Adrenal gland (tissue), 12 donors: Measurements from ENCODE around the gene SIGLECL1. TPM values are rescaled to one million over a fixed set of nuclear protein-coding genes. Genes with fewer than 3 reads are reported as not detected.

Experiments used
- DNase-seq, 7 donors: peaks; one replicate each; pipeline ENCODE4 v3.0.0-alpha.2; 2019 to 2020
- H3K27ac ChIP-seq, 5 donors: fragments of 200-600 bp; sonication (generic) in 4 of 5; 1 replicate in 3 of 5; 2 replicates in 2 of 5; pipeline versions ENCODE4 v1.5.1 to v1.8.0; 2016 to 2020; ENCODE audit warnings: mild to moderate bottlenecking in 1 of 5
- H3K27me3 ChIP-seq: fragments of 200-600 bp; 2 replicates; pipeline ENCODE4 v1.8.0; 2021
- H3K36me3 ChIP-seq, 2 donors: fragments of 200-600 bp; replicated peaks in 1 of 2; 1 replicate in 1 of 2; 2 replicates in 1 of 2; pipeline versions ENCODE4 v1.5.1 to v1.8.0; 2018 to 2022
- H3K4me1 ChIP-seq, 2 donors: fragments of 200-600 bp; replicated peaks in 1 of 2; 1 replicate in 1 of 2; 2 replicates in 1 of 2; pipeline versions ENCODE4 v1.5.1 to v1.8.0; 2018 to 2021
- H3K4me3 ChIP-seq, 4 donors: fragments of 200-600 bp; sonication (generic) in 3 of 4; one replicate each; pipeline ENCODE4 v1.5.1; 2016 to 2018
- H3K9me3 ChIP-seq, 3 donors: fragments of 200-600 bp; sonication (generic) in 1 of 3; replicated peaks in 1 of 3; 1 replicate in 2 of 3; 2 replicates in 1 of 3; pipeline versions ENCODE4 v1.5.1 to v1.8.0; 2016 to 2021
- CTCF ChIP-seq, 6 experiments: fragments of 450-650 bp in 4 of 6; fragments of 200-600 bp in 2 of 6; sonication (generic) in 1 of 6; IDR thresholded peaks; 1 replicate in 5 of 6; 2 replicates in 1 of 6; pipeline versions ENCODE4 v1.5.1 to v1.8.0; 2016 to 2021; ENCODE audit warnings: antibody characterized with exemption in 6 of 6, mild to moderate bottlenecking in 2 of 6, moderate library complexity in 1 of 6
- POLR2A ChIP-seq, 2 donors: fragments of 450-650 bp; IDR thresholded peaks; one replicate each; pipeline ENCODE4 v1.6.1; 2017; ENCODE audit warnings: antibody characterized with exemption in 2 of 2, mild to moderate bottlenecking in 2 of 2, moderate library complexity in 1 of 2
- WGBS, 4 donors: extraction: QIAGEN DNeasy Blood & Tissue Kit in 2 of 4; methylation state at CpG; one replicate each; pipeline versions ENCODE4 v1.1.5 to v1.1.7; 2013 to 2017; 5-methylcytosine and 5-hydroxymethylcytosine counted together
- intact Hi-C, 2 donors: fragments of 100-400 bp; cut with DNase I; formaldehyde crosslinking; loops; one replicate each; pipeline versions ENCODE4 v1.14.1 to v1.15.0; 2022 to 2023
- polyA plus RNA-seq, 3 donors: library from polyadenylated mRNA; stranded (reverse); fragments of 200-250 nt in 2 of 3; fragments of 350-450 nt in 1 of 3; fragmentation: Illumina TruSeq in 1 of 3; extraction: RNeasy Lipid Tissue Mini Kit (QIAGEN cat#74804) in 1 of 3; gene quantifications; one replicate each; pipeline ENCODE4 v1.2.3, GENCODE V29; 2013 to 2014
- total RNA-seq, 9 donors: library from RNA; depleted of rRNA in 4 of 9; stranded (reverse); fragments of >200 nt in 4 of 9; fragments of 120-200 nt in 1 of 9; fragmentation: NEBNext Ultra II Directional in 1 of 9; extraction: Animal tissue kit (Norgen Biotek cat#: 25700) in 1 of 9; gene quantifications; one replicate each; pipeline versions ENCODE4 v1.1.0 to v1.2.4, GENCODE V29; 2013 to 2023
- donor health status: healthy with polysubstance abuse.
- donor health status: Bipolar disorder and iron deficiency.
- donor health status: DM: yes; HTN: yes; CAD: no.
- donor health status: DM: no; HTN: no; CAD: no.
- donor health status: DM: no; HTN: no; CAD: no.
- donor health status: DM: yes; HTN: yes; CAD: no.

The SIGLECL1 gene
- total and polyA plus RNA-seq, 12 donors = 1.0 TPM; not detected in 11

DNA sequence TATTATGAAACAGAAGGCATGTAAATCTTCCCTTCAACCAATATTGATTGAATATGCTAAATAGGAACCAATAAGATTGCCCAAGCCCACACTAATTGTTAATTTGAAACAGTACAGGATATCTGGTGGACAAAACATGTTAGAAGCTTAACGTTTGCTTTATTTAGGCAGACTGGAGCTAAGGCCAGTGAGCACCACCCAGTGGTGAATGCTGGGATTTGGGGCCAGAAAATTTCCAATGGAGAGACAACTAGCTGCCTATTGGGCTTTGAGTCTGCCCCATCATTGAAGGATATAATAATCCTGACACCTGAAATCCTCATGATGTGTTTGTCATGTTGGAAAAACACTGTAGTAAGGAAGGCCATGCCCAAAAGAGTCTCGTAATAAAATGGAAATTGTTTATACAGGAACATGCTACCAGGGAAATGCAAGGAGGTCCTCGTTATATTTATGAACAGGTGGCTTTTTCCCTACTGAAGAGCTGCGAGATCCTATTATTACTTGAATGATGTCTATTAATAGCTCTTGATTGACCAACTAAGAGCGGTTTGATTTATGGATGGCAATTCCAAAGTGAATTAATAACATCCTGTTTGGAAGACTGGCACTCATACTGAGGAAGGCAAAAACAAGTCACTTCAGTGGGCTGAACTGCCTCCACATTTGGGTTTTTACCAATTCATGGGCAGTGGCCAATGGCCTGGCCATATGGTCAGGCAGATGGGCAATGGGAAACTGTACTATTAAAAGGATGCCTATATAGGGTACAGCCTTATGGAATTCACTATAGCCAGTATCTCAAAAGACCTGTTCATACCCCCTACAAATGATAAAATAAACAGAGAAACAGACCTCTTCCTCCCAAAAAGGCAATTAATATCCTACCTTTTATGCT lies 8.7 kb downstream of the SIGLECL1 start:
- TF ChIP-seq POLR2A (IDR thresholded peaks at IDR 0.05) = no peak
- TF ChIP-seq CTCF (IDR thresholded peaks at IDR 0.05) = peak; percentile 42 to 69 (median 56)
- Histone ChIP-seq H3K9me3 (no peaks in the 10 kb centered on the region), H3K36me3 (no peaks in the 10 kb centered on the region), H3K27me3 (peaks cover 7% of the 10 kb centered on the region), H3K27ac (no peak overlapping the region), H3K4me1 (no peaks in the 10 kb centered on the region), H3K4me3 (no peak overlapping the region)
- peak; percentile 20 to 67 (median 30) for DNase-seq
- intact Hi-C loops = no loop called here
- WGBS, 4 donors = 21 to 29% (median 26%) methylated on average over 5 of the region's 5 CpGs

- DNase-seq = no peak
- TF ChIP-seq POLR2A (IDR thresholded peaks at IDR 0.05) = no peak
- no peak for TF ChIP-seq CTCF (IDR thresholded peaks at IDR 0.05)
- H3K4me3 ChIP-seq = no peak overlapping the region
- no peaks in the 10 kb centered on the region for H3K9me3 ChIP-seq
- WGBS, 4 donors = 67 to 76% (median 70%) methylated on average over 4 of the region's 4 CpGs
- intact Hi-C loops = no loop called here
- H3K27ac ChIP-seq = no peak overlapping the region
- H3K4me1 ChIP-seq = no peaks in the 10 kb centered on the region
- H3K36me3 ChIP-seq = no peaks in the 10 kb centered on the region
- H3K27me3 ChIP-seq = peaks cover 7% of the 10 kb centered on the region
Observed at GRCh38 chr19:51263808-51264207, 12.9 kb downstream of the SIGLECL1 start.

DNA sequence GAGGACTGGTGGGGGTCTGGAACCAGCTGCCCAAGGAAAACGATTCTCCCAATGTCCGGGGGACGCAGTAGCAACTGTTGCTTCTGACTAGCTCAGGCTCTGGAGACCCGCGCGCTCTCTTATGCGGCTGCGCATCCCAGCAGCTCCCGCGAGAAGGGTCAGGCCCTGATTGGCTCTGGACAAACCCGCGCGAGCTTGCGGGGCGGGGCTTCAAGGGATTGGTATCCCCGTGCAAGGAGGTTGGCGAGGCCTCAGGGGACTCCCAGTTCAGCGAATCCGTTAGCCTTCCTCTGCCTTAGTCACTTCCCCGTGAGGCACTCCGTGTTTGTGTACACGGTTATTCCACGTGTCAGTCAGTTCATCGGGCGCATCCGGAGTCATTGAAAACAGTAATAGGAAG lies 20.2 kb downstream of the SIGLECL1 start:
- Histone ChIP-seq H3K36me3 (no peaks in the 10 kb centered on the region), H3K4me1 (no peaks in the 10 kb centered on the region), H3K9me3 (no peaks in the 10 kb centered on the region), H3K4me3 (no peak overlapping the region), H3K27me3 (no peaks in the 10 kb centered on the region), H3K27ac (no peak overlapping the region)
- TF ChIP-seq CTCF (IDR thresholded peaks at IDR 0.05) (no peak), POLR2A (IDR thresholded peaks at IDR 0.05) (no peak)
- WGBS, 4 donors = 50 to 66% (median 63%) methylated on average over 21 to 26 of the region's 26 CpGs
- intact Hi-C loops = no loop called here
- DNase-seq = peak in 2 of 7 donors; percentile 7 to 53

DNA sequence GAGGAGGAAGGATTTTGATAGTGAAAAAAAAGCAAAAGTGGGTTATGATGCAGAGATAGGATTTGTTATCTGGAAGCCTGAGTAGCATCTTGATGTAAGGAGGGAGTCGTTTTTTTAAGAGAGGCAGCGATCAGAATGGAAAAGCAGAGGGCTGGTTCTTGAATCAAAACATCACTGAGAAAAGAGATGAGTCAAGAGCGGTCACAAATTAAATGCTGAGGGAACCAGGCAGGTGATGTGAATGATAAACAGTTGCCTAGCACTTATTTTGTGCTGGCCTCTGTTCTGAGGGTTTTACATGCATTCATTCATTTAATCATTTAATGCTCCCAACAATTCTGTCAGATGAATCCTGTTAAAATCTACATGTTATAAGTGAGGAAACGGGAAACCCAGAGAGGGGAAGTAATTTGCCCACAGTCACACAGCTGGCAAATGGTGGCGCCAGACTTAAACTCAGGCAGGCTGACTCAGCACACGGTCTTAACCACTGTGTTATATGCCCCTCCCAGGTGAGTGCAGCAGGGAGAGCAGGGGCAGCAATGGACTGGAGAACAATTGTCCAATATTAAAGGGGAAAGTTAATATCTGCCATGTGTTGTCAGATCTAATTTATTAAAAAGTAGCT lies 21.4 kb downstream of the SIGLECL1 start:
- Histone ChIP-seq H3K4me1 (no peaks in the 10 kb centered on the region), H3K27ac (no peak overlapping the region), H3K36me3 (no peaks in the 10 kb centered on the region), H3K9me3 (no peaks in the 10 kb centered on the region), H3K4me3 (no peak overlapping the region), H3K27me3 (no peaks in the 10 kb centered on the region)
- WGBS, 4 donors = 48 to 63% (median 52%) methylated on average over 6 of the region's 6 CpGs
- intact Hi-C loops = no loop called here
- TF ChIP-seq CTCF (IDR thresholded peaks at IDR 0.05) = no peak
- DNase-seq = peak in 1 of 7 donors; percentile 52
